Epidermal melanocyte (primary cell): Measurements from ENCODE around the gene CHN2.

Experiments
- DNase-seq: peaks from one replicate; pipeline ENCODE4 v3.0.0; 2011; ENCODE audit warnings: low spot score; ENCODE audit not compliant: insufficient read length

The CHN2 gene

GRCh38 chr7:29224726-29225125, 30.2 kb downstream of the CHN2 start:
- no peak for DNase-seq

DNA sequence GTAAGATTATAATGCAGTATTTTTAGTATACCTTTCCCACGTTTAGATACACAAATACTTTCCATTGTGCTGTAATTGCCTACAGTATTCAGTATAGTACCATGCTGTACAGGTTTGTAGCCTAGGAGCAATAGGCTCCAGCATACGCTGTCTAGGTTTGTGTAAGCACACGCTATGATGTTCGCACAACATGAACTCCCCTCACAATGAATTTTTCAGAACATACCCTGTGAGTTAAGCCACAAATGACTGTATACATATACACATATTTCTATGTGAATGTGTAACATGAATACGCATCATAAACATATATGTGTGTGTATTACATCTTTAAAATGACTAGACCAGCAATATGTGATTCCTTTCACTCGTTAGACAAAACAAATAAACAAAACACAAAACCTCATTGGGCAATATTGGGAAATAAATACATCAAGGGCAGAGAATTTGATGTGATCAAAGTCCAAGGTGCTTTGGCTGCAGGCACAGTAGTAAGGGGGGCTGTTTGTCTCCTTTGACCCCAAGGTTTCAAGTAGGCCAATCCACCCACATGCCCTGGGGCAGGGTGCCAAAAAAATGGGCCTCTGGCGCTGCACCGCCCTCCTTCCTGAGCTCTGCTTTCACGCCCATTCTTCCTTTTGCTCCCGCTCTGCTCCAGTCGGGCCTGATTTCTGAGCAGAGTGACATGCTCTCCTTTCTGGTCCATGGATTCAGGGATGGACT, 33.9 kb downstream of the CHN2 start:
- DNase-seq: no peak

DNA sequence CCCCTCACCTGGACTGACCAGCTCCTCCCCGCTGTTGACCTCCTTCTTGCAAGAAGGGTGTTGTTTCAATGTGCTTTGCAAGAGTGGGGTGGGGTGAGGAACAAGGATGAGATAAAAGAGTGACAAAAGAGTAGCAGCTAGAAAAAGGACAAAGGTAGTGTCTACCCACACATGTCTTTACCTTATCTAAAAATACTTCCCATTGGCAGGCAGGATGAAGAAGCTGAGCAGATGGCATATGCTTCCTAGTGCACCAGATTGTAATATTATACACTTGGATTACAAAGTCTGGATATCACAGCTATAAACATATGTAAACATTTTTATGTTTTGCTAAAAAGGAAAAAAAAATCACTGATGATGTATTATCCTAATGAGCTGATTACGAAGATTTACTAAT, 34.5 kb downstream of the CHN2 start:
- DNase-seq: no peak

GRCh38 chr7:29229946-29230345, 35.4 kb downstream of the CHN2 start:
- DNase-seq: no peak

- DNase-seq: no peak
Observed at GRCh38 chr7:29230871-29231345, 36.3 kb downstream of the CHN2 start.

- no peak for DNase-seq
Observed at GRCh38 chr7:29231671-29232232, 37.2 kb downstream of the CHN2 start.

DNA sequence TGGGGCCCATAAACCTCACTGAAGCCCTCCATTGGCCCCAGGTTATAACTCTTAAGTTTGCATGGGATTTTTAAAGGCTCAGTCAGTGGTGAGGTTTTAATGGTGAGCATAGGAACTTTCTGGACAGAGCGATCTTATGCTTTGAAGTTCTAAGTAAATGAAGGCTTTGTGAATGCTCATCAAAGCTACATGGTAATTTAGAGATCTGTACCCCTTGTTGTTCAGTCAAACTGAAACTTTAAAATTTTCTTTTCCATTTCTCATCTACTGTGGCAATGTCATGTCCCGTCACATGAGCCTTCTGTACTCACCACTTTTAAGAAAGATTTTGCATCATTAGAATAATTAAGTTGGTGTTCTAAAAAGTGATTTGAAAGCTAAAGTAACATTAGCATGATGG, 39.9 kb downstream of the CHN2 start:
- no peak for DNase-seq

- DNase-seq: no peak
Observed at GRCh38 chr7:29236071-29236580, 41.6 kb downstream of the CHN2 start.

DNA sequence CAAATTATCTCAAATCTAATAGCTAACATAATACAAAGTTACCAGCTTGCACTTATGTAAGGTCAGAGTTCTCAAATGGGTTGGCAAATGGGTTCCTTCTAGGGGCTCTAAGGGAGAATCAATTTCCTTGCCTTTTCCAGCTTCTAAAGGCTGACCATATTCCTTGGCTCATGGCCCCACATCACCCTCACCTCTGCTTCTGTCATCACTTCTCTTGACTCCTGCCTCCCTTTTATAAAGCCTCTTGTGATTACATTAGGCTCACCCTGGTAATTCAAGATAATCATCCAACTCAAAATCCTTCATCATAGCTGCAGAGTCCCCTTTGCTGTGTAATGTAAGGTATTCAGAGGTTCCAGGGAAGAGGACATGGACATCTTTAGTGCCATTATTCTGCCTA, 42.1 kb downstream of the CHN2 start:
- no peak for DNase-seq

- no peak for DNase-seq
Observed at GRCh38 chr7:29237489-29237888, 42.9 kb downstream of the CHN2 start.

DNA sequence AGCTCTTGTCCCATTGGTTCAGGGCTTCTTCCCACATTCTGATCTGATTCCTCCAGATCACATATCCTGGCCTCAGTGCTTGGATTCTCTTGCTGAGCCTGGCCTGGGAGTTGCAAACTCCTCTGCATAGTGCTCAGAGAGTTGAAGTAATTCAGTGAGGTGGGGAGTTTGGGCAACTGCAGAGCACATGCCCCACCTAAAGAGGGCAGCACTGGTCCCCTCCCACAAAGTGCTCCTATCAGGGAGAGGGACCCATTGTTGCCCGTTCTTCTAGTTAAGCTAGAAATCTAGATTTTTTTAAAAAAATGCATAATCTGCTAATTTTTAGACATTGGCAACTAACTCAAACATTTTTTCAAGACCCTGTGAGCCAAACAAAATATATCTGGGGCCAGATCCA, 45.1 kb downstream of the CHN2 start:
- no peak for DNase-seq

DNA sequence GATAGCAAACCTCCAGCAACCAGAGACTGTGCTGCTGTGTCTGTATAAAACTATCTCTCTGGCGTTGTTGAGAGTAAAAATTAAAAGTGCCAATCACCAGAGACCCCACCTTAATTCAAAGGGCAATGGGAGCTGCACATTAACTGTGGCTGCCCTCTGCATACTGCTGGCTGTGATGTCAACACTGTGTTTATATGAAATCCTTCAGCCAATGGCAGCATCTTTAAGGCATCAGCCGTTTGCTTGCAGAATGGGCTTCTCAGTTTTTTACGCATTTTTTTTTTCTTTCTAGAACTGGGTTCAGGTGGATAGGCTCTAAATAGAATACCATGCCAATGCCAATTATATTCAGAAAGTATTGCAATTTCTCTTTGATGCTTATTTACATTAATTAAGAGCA, 47.7 kb downstream of the CHN2 start:
- DNase-seq: no peak

- no peak for DNase-seq
Observed at GRCh38 chr7:29243910-29244655, 49.5 kb downstream of the CHN2 start.

- DNase-seq: no peak
Observed at GRCh38 chr7:29247224-29247962, 52.8 kb downstream of the CHN2 start.

DNA sequence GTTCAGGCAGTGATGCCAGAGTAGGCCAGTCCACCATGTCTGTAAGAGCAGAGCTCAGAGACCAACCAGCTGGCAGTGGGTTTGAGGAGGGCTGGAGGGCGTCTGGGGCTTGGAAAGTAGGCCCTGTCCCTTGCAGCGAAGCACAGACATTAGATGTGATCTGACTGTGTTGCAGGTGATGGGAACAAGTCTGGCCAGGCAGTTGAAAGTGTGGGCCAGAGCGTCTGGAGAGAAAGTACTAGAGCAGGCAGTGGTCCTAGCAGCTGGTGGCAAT, 53.3 kb downstream of the CHN2 start:
- no peak for DNase-seq

DNA sequence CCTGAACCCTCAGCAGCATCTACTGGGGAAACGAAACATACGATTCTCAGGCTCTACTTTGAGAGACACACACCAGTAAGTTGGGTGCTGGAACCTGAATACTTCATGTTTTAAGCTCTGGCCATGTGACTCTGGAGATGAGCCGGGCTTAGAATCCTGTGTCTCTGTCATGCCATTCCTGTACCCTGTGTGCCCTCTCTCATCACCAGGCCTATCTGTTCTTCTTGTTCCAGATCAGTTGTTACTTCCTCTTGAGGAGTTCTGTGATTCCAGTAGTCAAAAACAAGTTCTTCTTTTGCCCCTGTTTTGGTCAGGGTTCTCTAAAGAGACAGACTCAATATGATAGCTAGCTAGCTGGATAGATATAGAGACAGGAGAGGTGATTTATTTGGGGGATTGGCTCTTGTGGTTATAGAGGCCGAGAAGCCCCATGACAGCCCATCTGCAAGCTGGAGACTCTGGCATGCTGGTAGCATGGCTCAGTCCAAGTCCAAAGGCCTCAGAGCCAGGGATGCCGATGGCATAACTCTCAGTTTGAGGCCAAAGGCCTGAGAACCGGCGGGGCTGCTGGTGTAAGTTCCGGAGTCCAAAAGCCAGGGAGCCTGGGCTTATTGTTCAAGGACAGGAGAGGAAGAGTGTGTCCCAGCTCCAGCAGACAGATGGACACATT, 54.3 kb downstream of the CHN2 start:
- no peak for DNase-seq

DNA sequence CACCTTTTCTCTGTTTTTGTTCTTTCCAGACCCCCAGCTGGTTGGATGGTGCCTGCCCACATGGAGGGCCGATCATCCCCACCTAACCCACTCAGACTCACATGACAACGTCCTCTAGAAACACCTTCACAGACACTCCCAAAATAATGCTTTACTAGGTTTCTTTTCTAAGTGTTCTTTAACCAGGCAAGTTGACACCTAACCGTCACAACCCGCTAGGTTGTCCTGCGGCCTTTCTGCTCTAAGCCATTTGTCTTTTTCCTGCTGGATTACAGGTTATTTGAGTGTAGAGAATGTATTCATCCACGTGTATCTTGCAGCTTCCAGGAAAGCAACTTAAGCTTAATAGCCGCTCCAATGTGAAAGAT, 54.8 kb downstream of the CHN2 start:
- no peak for DNase-seq

GRCh38 chr7:29249860-29250259, 55.3 kb downstream of the CHN2 start:
- DNase-seq: no peak

GRCh38 chr7:29253225-29253624, 58.6 kb downstream of the CHN2 start:
- no peak for DNase-seq

- no peak for DNase-seq
Observed at GRCh38 chr7:29254591-29254990, 60.0 kb downstream of the CHN2 start.

DNA sequence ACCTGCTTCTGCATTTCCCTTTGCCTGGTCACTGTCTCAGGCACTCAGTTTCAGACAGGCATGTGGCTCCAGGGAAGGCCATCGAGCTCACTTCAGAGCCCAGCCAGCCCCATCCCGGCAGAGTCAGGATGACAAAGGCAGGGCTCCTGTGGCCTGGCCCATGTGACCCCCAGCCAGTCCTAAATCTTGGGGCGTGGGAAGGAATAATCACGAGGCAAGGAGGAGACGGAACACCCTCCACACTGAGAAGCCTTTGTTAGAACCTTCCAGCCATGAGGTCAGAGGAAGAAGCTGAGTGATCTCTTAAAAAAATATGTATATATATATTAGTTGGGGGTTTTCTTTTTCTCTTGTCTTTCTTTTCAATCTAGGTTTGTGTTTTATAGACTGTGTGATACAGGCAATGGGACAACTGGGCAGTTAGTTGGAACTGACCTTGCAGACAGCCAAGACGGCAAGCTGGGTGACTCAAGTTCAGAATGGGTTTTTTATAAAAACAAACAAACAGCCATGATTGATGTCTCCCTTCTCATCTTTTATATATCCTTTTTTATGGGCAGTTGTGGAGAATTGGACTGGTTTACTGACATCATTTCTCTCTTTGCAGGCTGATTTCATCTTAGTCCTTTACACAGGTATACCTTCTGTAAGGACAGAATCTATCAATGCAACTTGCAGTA, 60.8 kb downstream of the CHN2 start:
- no peak for DNase-seq
